Measurements from ENCODE around the gene INTS7.

DNA sequence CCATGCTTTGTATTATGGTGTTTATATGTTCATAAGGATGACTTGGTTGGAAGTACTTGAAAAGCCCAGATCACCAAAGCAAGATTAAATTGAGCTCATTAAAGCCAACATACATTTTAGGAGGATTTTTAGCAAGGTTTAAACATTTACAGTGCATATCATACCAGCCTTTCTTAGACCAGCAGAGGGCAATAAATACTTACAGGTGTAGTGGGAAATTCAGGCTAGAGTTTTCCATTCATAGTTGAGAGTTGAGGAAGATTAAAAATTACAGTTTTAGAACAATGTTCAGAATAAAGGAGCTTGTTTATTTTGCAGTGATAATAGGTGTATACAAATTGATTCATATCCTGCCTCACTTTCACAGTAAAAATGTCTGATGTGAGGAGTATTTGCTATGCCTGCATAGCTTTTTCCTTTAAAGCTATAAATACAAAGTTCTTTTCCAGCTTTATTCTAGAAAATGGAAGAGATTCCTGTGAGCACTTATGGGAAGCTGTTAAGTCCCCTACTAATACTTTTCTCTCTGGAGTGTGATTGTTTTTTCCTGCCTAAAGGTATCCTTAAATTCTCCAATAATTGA is 35.5 kb upstream of the INTS7 start:
- no peak for TF ChIP-seq FOXP1 (CRISPR knock-in tag; IDR thresholded peaks at IDR 0.05)
- TF ChIP-seq, protein P1, sequence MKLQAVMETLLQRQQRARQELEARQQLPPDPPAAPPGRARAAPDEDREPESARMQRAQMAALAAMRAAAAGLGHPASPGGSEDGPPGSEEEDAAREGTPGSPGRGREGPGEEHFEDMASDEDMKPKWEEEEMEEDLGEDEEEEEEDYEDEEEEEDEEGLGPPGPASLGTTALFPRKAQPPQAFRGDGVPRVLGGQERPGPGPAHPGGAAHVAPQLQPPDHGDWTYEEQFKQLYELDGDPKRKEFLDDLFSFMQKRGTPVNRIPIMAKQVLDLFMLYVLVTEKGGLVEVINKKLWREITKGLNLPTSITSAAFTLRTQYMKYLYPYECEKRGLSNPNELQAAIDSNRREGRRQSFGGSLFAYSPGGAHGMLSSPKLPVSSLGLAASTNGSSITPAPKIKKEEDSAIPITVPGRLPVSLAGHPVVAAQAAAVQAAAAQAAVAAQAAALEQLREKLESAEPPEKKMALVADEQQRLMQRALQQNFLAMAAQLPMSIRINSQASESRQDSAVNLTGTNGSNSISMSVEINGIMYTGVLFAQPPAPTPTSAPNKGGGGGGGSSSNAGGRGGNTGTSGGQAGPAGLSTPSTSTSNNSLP (IDR thresholded peaks at IDR 0.05; ENCODE audit: borderline replicate concordance, low read depth, low read length): no peak
- no peak for TF ChIP-seq RBBP5 (IDR thresholded peaks at IDR 0.05; ENCODE audit: borderline replicate concordance, insufficient read depth, low read length, poor library complexity, severe bottlenecking)
- TF ChIP-seq SMARCC2 (IDR thresholded peaks at IDR 0.05; ENCODE audit: low read depth): no peak
- TF ChIP-seq, protein P2, sequence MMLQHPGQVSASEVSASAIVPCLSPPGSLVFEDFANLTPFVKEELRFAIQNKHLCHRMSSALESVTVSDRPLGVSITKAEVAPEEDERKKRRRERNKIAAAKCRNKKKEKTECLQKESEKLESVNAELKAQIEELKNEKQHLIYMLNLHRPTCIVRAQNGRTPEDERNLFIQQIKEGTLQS (IDR thresholded peaks at IDR 0.05): no peak
- TF ChIP-seq, protein P2 (CRISPR knock-in tag; conservative IDR thresholded peaks at IDR 0.05): no peak
- no peak for TF ChIP-seq SREBF2 (CRISPR knock-in tag; IDR thresholded peaks at IDR 0.05)
- TF ChIP-seq PHF8 (IDR thresholded peaks at IDR 0.05; ENCODE audit: borderline replicate concordance, low read length): no peak
- TF ChIP-seq NRF1 (conservative IDR thresholded peaks at IDR 0.05 in 1 of 2, IDR thresholded peaks at IDR 0.05 in 1 of 2): no peak

Data from K562 (cell line).